ENCODE data around the gene TAF1D.

Gene TAF1D

DNA sequence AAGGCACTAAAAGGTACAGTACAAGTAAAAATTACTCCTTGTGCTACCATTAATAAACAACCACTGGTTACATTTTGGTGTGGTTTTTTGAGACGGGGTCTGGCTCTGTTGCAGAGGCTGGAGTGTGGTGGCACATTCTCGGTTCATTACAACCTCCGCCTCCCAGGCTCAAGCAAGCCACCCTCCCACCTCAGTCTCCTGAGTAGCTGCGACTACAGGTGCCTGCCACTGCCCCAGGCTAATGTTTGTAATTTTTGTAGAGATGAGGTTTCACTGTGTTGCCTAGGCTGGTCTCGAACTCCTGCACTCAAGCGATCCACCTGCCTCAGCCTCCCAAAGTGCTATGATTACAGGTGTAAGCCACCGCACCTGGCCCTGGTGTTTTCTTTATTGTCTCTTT is 20.8 kb downstream of the TAF1D start:
- DNase-seq (ENCODE audit: low spot score) = no peak

- no peak for DNase-seq (ENCODE audit: low spot score)
Observed at GRCh38 chr11:93719310-93719709, 22.0 kb downstream of the TAF1D start.

- no peak for DNase-seq (ENCODE audit: low spot score)
Observed at GRCh38 chr11:93718057-93718563, 23.2 kb downstream of the TAF1D start.

GRCh38 chr11:93717501-93717900 is 23.8 kb downstream of the TAF1D start:
- no peak for DNase-seq (ENCODE audit: low spot score)

DNA sequence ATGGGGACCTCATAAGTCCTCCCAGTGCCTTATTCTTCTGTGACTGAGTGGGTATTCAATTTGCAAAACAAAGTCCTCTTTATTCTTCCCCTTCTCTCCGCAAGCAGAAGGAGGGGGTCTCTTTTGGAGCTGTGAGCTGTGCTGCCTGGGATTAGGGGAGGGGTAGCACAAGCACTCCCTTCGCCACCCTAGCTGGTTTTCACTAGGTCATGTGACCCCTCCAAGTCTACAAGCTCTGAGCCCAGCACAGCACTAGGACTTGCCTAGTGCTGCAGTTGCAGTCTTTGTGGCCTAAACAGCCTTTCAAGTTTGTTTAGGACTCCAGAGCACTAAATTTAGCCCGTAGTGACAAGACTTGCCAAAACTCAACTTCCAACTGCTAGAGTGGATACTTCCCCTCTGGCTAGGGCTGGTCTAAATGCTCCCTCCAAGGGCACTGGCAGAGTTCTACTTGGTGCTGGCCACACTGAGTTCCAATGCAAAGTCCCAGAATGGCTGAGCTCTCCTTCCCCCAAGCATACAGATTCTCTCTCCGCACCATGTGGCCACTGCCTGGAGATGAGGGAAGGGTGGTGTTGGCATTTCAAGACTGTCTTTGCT is 25.4 kb downstream of the TAF1D start:
- no peak for DNase-seq (ENCODE audit: low spot score)

DNA sequence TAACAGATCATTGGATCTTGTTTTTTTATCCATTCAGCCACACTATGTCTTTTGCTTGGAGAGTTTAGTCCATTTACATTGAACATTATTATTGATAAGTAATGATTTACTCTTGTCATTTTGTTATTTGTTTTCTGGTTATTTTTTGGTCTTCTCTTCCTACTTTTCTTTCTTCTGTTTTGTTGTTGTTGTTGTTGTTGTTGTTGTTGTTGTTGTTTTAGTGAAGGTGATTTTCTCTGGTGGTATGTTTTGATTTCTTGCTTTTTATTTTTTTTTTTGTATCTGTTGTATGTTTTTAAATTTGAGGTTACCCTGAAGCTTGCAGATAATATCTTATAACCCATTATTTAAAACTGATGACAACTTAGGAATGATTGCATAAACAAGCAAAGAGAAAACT is 28.6 kb downstream of the TAF1D start:
- no peak for DNase-seq (ENCODE audit: low spot score)

GRCh38 chr11:93710239-93710638 is 31.1 kb downstream of the TAF1D start:
- DNase-seq (ENCODE audit: low spot score) = no peak

GRCh38 chr11:93704237-93704636 is 37.1 kb downstream of the TAF1D start:
- DNase-seq (ENCODE audit: low spot score) = no peak

GRCh38 chr11:93700830-93701229 is 40.5 kb downstream of the TAF1D start:
- DNase-seq (ENCODE audit: low spot score) = no peak

DNA sequence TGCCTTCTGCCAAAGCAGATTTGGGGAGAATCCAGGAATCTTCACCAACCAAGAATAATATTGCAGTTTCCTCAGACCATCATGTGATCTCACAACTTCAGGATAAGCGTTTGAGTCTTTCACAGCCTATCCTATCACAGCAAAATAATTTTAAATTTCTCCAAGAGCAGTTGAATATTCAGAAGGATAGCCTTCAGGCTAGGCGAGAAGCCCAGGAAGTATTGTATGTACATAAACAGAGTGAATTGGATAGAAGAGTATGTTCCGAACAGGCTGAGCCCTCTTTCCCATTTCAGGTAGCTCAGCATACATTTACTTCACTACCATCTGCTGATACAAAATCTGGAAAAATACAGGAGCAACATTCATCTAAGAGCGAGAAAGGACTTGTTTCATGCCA is 43.7 kb downstream of the TAF1D start:
- DNase-seq (ENCODE audit: low spot score) = no peak

GRCh38 chr11:93694557-93694956 is 46.7 kb downstream of the TAF1D start:
- no peak for DNase-seq (ENCODE audit: low spot score)

GRCh38 chr11:93694109-93694508 is 47.2 kb downstream of the TAF1D start:
- DNase-seq (ENCODE audit: low spot score) = no peak

GRCh38 chr11:93689240-93689639 is 52.1 kb downstream of the TAF1D start:
- no peak for DNase-seq (ENCODE audit: low spot score)

DNA sequence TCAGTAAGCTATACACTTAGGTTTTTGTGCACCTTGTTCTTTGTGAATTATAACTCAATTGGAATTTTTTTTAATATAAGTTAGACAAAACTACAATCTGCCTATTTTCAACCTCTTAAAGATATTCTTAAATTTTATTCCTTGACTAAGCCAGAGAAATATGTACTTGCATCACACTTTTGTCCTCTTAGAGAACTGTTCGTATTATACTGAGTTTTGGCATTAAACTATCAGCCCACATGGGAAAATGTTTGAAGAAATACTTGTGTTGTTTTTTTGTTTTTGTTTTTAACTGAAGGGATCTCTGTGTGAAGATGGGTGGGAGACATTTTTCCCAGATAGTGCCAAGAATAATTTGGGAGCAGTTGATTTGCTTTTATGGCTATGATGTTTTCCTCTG is 54.5 kb downstream of the TAF1D start:
- DNase-seq (ENCODE audit: low spot score) = no peak

DNA sequence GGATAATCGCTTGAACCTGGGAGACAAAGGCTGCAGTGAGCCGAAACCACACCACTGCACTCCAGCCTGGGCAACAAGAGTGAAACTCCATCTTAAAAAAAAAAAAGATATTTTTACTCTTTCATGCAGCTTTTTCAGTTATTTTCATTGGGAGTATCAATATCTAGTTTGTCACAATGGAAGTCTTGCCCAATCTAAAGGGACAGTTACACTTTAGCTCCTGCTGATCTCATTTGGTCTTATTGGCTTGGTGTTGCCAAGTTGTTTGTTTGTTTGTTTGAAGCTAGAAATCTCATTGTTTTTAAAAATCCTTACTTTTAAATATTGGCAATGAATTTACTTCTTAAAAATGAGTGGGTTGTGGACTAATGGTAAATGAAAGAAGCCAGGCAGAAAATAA is 55.1 kb downstream of the TAF1D start:
- no peak for DNase-seq (ENCODE audit: low spot score)
